RWPE2 (cell line): ENCODE results near the gene AP1AR.

Experiments
- ATAC-seq: fragments of 200-7000 bp; cut with Tn5 transposase; 3 replicates; pipeline ENCODE4 v1.9.1; 2021; ENCODE audit warnings: low read depth
- DNase-seq: peaks from one replicate; pipeline ENCODE4 v3.0.0-alpha.2; 2020; ENCODE audit warnings: low spot score
- H3K27ac ChIP-seq: fragments of 450-650 bp; 2 replicates; pipeline ENCODE4 v1.5.1; 2017; ENCODE audit warnings: mild to moderate bottlenecking; ENCODE audit not compliant: poor library complexity, severe bottlenecking
- H3K27me3 ChIP-seq: fragments of 250-450 bp; sonication (Bioruptor Pico); 2 replicates; pipeline ENCODE4 v1.5.1; 2021; ENCODE audit warnings: mild to moderate bottlenecking, moderate library complexity; ENCODE audit not compliant: insufficient read depth, poor library complexity, severe bottlenecking
- H3K36me3 ChIP-seq: fragments of 250-450 bp; sonication (Bioruptor Pico); 2 replicates; pipeline ENCODE4 v1.5.1; 2020; ENCODE audit warnings: low read depth, mild to moderate bottlenecking, moderate library complexity
- H3K4me1 ChIP-seq: fragments of 250-450 bp; sonication (Bioruptor Pico); 2 replicates; pipeline ENCODE4 v1.5.1; 2021; ENCODE audit warnings: mild to moderate bottlenecking, moderate library complexity; ENCODE audit not compliant: insufficient read depth, poor library complexity, severe bottlenecking
- H3K4me3 ChIP-seq: fragments of 250-450 bp; sonication (Bioruptor Pico); 2 replicates; pipeline ENCODE4 v1.5.1; 2021; ENCODE audit warnings: mild to moderate bottlenecking, moderate library complexity; ENCODE audit not compliant: severe bottlenecking
- H3K9me3 ChIP-seq: fragments of 250-450 bp; sonication (Bioruptor Pico); 2 replicates; pipeline ENCODE4 v1.5.1; 2021; ENCODE audit warnings: mild to moderate bottlenecking, moderate library complexity; ENCODE audit not compliant: severe bottlenecking
- CTCF ChIP-seq: fragments of 450-650 bp; IDR thresholded peaks from one replicate; pipeline ENCODE4 v1.5.1; 2017; ENCODE audit warnings: mild to moderate bottlenecking, moderate library complexity; ENCODE audit not compliant: poor library complexity, severe bottlenecking

The AP1AR gene

GRCh38 chr4:112282860-112283667 is 51.5 kb downstream of the AP1AR start:
- TF ChIP-seq CTCF, result no peak
- no peaks in the 10 kb centered on the region for H3K27me3 ChIP-seq
- H3K9me3 ChIP-seq, result no peaks in the 10 kb centered on the region
- ATAC-seq, result no peak
- H3K4me3 ChIP-seq, result no peak overlapping the region
- peaks cover 1% of the 10 kb centered on the region for H3K4me1 ChIP-seq
- H3K27ac ChIP-seq, result no peak overlapping the region
- no peak for DNase-seq
- peaks cover 6% of the 10 kb centered on the region for H3K36me3 ChIP-seq

- H3K27ac ChIP-seq, result peak overlapping the region; percentile 30
- H3K4me3 ChIP-seq, result peak overlapping the region; percentile 86
- no peaks in the 10 kb centered on the region for H3K4me1 ChIP-seq
- DNase-seq (no peak), ATAC-seq (no peak)
- peaks cover 5% of the 10 kb centered on the region; the same call in 1 of the 2 replicates for H3K36me3 ChIP-seq
- H3K9me3 ChIP-seq, result no peaks in the 10 kb centered on the region
- TF ChIP-seq CTCF, result no peak
- no peaks in the 10 kb centered on the region for H3K27me3 ChIP-seq
Measured at GRCh38 chr4:112284166-112284565, 52.6 kb downstream of the AP1AR start.

GRCh38 chr4:112284662-112285411 is 53.2 kb downstream of the AP1AR start:
- H3K27ac ChIP-seq, result peak overlapping the region; percentile 30
- H3K36me3 ChIP-seq, result peaks cover 5% of the 10 kb centered on the region; the same call in 1 of the 2 replicates
- peak overlapping the region; percentile 86 for H3K4me3 ChIP-seq
- DNase-seq, result no peak
- ATAC-seq, result no peak; the same call in 2 of the 3 replicates
- H3K27me3 ChIP-seq, result no peaks in the 10 kb centered on the region
- no peaks in the 10 kb centered on the region for H3K9me3 ChIP-seq
- TF ChIP-seq CTCF, result no peak
- no peaks in the 10 kb centered on the region for H3K4me1 ChIP-seq

GRCh38 chr4:112287258-112287989 is 55.8 kb downstream of the AP1AR start:
- Histone ChIP-seq H3K36me3 (no peaks in the 10 kb centered on the region), H3K27me3 (no peaks in the 10 kb centered on the region), H3K4me1 (no peaks in the 10 kb centered on the region), H3K27ac (no peak overlapping the region), H3K9me3 (no peaks in the 10 kb centered on the region), H3K4me3 (no peak overlapping the region)
- ATAC-seq, result no peak
- DNase-seq, result no peak
- TF ChIP-seq CTCF, result no peak
